Erythroblast (primary cell): ENCODE results near the gene HOXB2.

Experiments used
- GATA1 ChIP-seq: IDR thresholded peaks from 2 replicates; pipeline ENCODE4 v1.6.1; 2011; ENCODE audit warnings: low read depth, mild to moderate bottlenecking, control low read depth, low read length, moderate library complexity
- POLR2A ChIP-seq: IDR thresholded peaks from 2 replicates; pipeline ENCODE4 v1.6.1; 2011; ENCODE audit warnings: mild to moderate bottlenecking, low read length

GRCh38 chr17:48559122-48559839, 14.4 kb upstream of the HOXB2 start:
- TF ChIP-seq POLR2A (no peak), GATA1 (no peak)
